HL-60 (cell line): ENCODE data around the gene LONP2.

Experiments used
- DNase-seq, 2 experiments: peaks; one replicate each; pipeline ENCODE4 v3.0.0-alpha.2; 2010 to 2020; ENCODE audit warnings: low read depth in 1 of 2, low spot score in 1 of 2
- H3K27ac ChIP-seq: fragments of 250-450 bp; sonication (Bioruptor Pico); replicated peaks from 2 replicates; pipeline ENCODE4 v1.5.1; 2020; ENCODE audit warnings: mild to moderate bottlenecking, moderate library complexity
- H3K27me3 ChIP-seq: fragments of 250-450 bp; sonication (Bioruptor Pico); 2 replicates; pipeline ENCODE4 v1.5.1; 2021; ENCODE audit warnings: mild to moderate bottlenecking, moderate library complexity; ENCODE audit not compliant: insufficient read depth, poor library complexity, severe bottlenecking
- H3K4me3 ChIP-seq: replicated peaks from 2 replicates; pipeline ENCODE4 v1.5.1; 2011; ENCODE audit warnings: mild to moderate bottlenecking, control low read depth, low read length; ENCODE audit not compliant: insufficient read depth
- CTCF ChIP-seq: IDR thresholded peaks from one replicate; pipeline ENCODE4 v1.5.1; 2011; ENCODE audit warnings: low read length, control low read depth, inconsistent platforms; ENCODE audit not compliant: insufficient read depth
- GABPA ChIP-seq: IDR thresholded peaks from 2 replicates; pipeline ENCODE4 v1.6.1; 2012; ENCODE audit warnings: low read depth
- POLR2AphosphoS5 ChIP-seq: IDR thresholded peaks from 2 replicates; pipeline ENCODE4 v1.6.1; 2012; ENCODE audit warnings: low read depth
- REST ChIP-seq: IDR thresholded peaks from 2 replicates; pipeline ENCODE4 v1.6.1; 2012; ENCODE audit warnings: low read depth; ENCODE audit not compliant: insufficient replicate concordance
- SPI1 ChIP-seq: IDR thresholded peaks from 2 replicates; pipeline ENCODE4 v1.6.1; 2012; ENCODE audit warnings: low read depth, mild to moderate bottlenecking, borderline replicate concordance

Gene LONP2

GRCh38 chr16:48223490-48223889 lies 20.6 kb upstream of the LONP2 start:
- DNase-seq: no peak
- TF ChIP-seq GABPA: no peak
- TF ChIP-seq SPI1: no peak
- TF ChIP-seq POLR2AphosphoS5: no peak
- no peak for TF ChIP-seq CTCF
- TF ChIP-seq REST: no peak
- Histone ChIP-seq H3K4me3 (no peak overlapping the region), H3K27ac (no peak overlapping the region), H3K27me3 (no peaks in the 10 kb centered on the region)

DNA sequence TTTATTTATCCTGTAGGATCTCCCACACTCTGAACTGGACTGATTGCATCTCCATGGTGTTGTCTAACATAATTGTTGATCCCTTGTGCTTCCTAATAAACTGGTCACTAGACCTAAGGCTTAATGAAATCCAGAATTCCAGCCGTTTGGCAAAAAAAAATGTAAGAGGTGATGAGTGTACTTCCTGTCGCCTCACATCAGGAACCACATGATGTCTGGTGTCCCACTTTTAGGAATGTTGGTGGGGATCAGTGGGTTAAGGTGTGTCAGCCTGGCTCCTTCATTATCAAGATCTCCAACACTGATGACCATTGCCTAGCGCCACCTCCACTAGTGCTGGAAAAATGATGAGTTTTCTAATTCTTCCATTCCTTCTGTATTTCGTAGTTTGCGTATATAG lies 18.6 kb upstream of the LONP2 start:
- H3K27ac ChIP-seq: no peak overlapping the region
- TF ChIP-seq POLR2AphosphoS5 (no peak), CTCF (no peak), REST (no peak), SPI1 (no peak), GABPA (no peak)
- H3K4me3 ChIP-seq: no peak overlapping the region
- no peaks in the 10 kb centered on the region for H3K27me3 ChIP-seq
- DNase-seq: no peak

DNA sequence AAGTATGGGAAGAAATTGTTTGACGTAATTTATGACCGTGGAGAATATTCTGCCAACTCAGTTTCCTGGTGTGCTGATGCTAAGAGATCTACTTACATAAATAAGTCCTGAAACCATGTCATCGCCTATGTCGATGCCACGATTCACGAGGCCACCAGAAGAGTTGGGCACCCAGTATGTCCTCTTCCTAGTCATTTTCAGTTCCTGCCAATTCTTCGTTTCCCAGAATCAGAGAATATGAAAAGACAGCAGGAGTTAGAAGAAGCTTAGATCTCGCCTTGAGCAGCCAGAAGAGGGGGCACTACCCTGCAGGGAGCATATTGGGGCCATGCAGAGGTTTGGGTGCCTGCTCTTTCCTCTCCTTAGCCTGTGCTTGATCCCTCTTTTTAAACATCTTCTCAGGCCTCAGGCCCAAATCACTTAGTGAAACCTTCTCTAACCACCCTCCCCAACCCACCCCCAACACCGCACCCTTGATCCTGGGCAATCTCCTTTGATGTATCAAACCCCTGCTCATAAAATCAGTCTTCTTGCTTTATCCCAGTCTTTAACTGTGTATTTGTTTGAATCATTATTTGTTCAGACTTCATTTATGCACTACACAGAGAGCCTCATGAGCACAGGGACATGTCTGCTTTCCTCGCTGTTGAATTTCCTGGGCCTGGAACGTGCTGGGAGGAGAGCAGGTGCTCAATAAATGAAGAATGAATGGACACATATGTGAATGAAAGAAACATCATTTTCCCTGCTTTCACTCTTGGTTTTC lies 12.2 kb upstream of the LONP2 start:
- TF ChIP-seq SPI1 (no peak), CTCF (peak; percentile 39)
- DNase-seq: peak in 1 of 2 experiments; percentile 43
- H3K27ac ChIP-seq: no peak overlapping the region
- no peak overlapping the region for H3K4me3 ChIP-seq
- no peaks in the 10 kb centered on the region for H3K27me3 ChIP-seq
